Liver (tissue), 9 donors: ENCODE results near the gene PLCXD3. TPM values are rescaled to one million over a fixed set of nuclear protein-coding genes. Genes with fewer than 3 reads are reported as not detected.

ENCODE experiments used
- DNase-seq: peaks from one replicate; pipeline ENCODE4 v3.0.0-alpha.2; 2017; ENCODE audit warnings: low spot score
- H3K27ac ChIP-seq, 2 donors: one replicate each; pipeline ENCODE4 v1.7.0; 2013; ENCODE audit warnings: inconsistent platforms in 2 of 2, low read length in 2 of 2, control low read depth in 1 of 2, low read depth in 1 of 2, mild to moderate bottlenecking in 1 of 2
- H3K27me3 ChIP-seq, 4 donors: one replicate each; pipeline versions ENCODE4 v1.6.1 to v1.7.0; 2013; ENCODE audit warnings: low read length in 3 of 4, inconsistent platforms in 1 of 4, mild to moderate bottlenecking in 1 of 4, moderate library complexity in 1 of 4; ENCODE audit not compliant: control insufficient read depth in 4 of 4, insufficient read depth in 4 of 4
- H3K36me3 ChIP-seq, 4 donors: one replicate each; pipeline versions ENCODE4 v1.6.1 to v1.7.0; 2013; ENCODE audit warnings: low read length in 3 of 4, mild to moderate bottlenecking in 3 of 4, low read depth in 1 of 4, moderate library complexity in 1 of 4; ENCODE audit not compliant: control insufficient read depth in 4 of 4, insufficient read depth in 3 of 4
- H3K4me1 ChIP-seq, 4 donors: one replicate each; pipeline versions ENCODE4 v1.6.1 to v1.7.0; 2013; ENCODE audit warnings: low read length in 3 of 4, mild to moderate bottlenecking in 3 of 4, moderate library complexity in 1 of 4; ENCODE audit not compliant: control insufficient read depth in 4 of 4, insufficient read depth in 4 of 4
- H3K4me3 ChIP-seq, 3 donors: one replicate each; pipeline versions ENCODE4 v1.6.1 to v1.7.0; 2013; ENCODE audit warnings: low read length in 3 of 3, control low read depth in 1 of 3, low read depth in 1 of 3, mild to moderate bottlenecking in 1 of 3
- H3K9ac ChIP-seq, 2 donors: one replicate each; pipeline ENCODE4 v1.7.0; 2013; ENCODE audit warnings: low read length in 2 of 2, mild to moderate bottlenecking in 2 of 2, moderate library complexity in 2 of 2, control low read depth in 1 of 2, low read depth in 1 of 2
- H3K9me3 ChIP-seq, 4 donors: one replicate each; pipeline versions ENCODE4 v1.6.1 to v1.7.0; 2013; ENCODE audit warnings: low read length in 3 of 4; ENCODE audit not compliant: control insufficient read depth in 4 of 4
- EGR1 ChIP-seq, 2 donors: IDR thresholded peaks; 2 replicates each; pipeline ENCODE4 v1.6.1; 2016 to 2018; ENCODE audit warnings: antibody characterized with exemption in 2 of 2, low read depth in 2 of 2
- FOXA1 ChIP-seq: IDR thresholded peaks from 2 replicates; pipeline ENCODE4 v1.6.1; 2016; ENCODE audit warnings: antibody characterized with exemption
- GABPA ChIP-seq, 2 donors: IDR thresholded peaks in 1 of 2; conservative IDR thresholded peaks in 1 of 2; 2 replicates each; pipeline ENCODE4 v1.6.1; 2016; ENCODE audit warnings: antibody characterized with exemption in 2 of 2, mild to moderate bottlenecking in 1 of 2, moderate library complexity in 1 of 2
- HNF4A ChIP-seq, 2 donors: conservative IDR thresholded peaks; 2 replicates each; pipeline ENCODE4 v1.6.1; 2016; ENCODE audit warnings: antibody characterized with exemption in 2 of 2, mild to moderate bottlenecking in 2 of 2
- JUND ChIP-seq, 2 donors: IDR thresholded peaks; 2 replicates each; pipeline ENCODE4 v1.6.1; 2016; ENCODE audit warnings: antibody characterized with exemption in 2 of 2
- NR2F2 ChIP-seq: IDR thresholded peaks from 2 replicates; pipeline ENCODE4 v1.6.1; 2016; ENCODE audit warnings: antibody characterized with exemption
- SP1 ChIP-seq: IDR thresholded peaks from 2 replicates; pipeline ENCODE4 v1.6.1; 2018; ENCODE audit warnings: antibody characterized with exemption, mild to moderate bottlenecking
- TAF1 ChIP-seq: conservative IDR thresholded peaks from 2 replicates; pipeline ENCODE4 v1.6.1; 2016; ENCODE audit warnings: antibody characterized with exemption, mild to moderate bottlenecking
- WGBS: extraction: QIAGEN DNeasy Blood & Tissue Kit; methylation state at CpG from one replicate; pipeline ENCODE4 v1.1.7; 2013; 5-methylcytosine and 5-hydroxymethylcytosine counted together
- polyA plus RNA-seq, 2 donors: library from polyadenylated mRNA; stranded (reverse) in 1 of 2; unstranded in 1 of 2; fragments of 200-250 nt in 1 of 2; fragments of >200 nt in 1 of 2; fragmentation: Nextera tagmentation in 1 of 2; extraction: Ambion mirVana in 1 of 2; gene quantifications; one replicate each; pipeline versions ENCODE4 v1.2.1 to v1.2.3, GENCODE V29; 2013 to 2015
- total RNA-seq, 2 donors: library from RNA; depleted of rRNA; stranded (reverse); fragments of >200 nt; gene quantifications; one replicate each; pipeline ENCODE4 v1.2.3, GENCODE V29; 2014
- TF ChIP-seq, protein P1 (sequence below): IDR thresholded peaks from 2 replicates; pipeline ENCODE4 v1.6.1; 2016; ENCODE audit warnings: antibody characterized with exemption
- TF ChIP-seq, protein P2 (sequence below): IDR thresholded peaks from 2 replicates; pipeline ENCODE4 v1.6.1; 2016; ENCODE audit warnings: antibody characterized with exemption, mild to moderate bottlenecking
- TF ChIP-seq, protein P3 (sequence below): IDR thresholded peaks from 2 replicates; pipeline ENCODE4 v1.6.1; 2016; ENCODE audit warnings: antibody characterized with exemption
- donor health status: healthy.
- donor health status: healthy.
- donor health status: healthy.
- donor health status: healthy.
- donor health status: healthy.

The PLCXD3 gene
- total and polyA plus RNA-seq, 4 donors = 0.05 to 2.4 (median 0.58) TPM

DNA sequence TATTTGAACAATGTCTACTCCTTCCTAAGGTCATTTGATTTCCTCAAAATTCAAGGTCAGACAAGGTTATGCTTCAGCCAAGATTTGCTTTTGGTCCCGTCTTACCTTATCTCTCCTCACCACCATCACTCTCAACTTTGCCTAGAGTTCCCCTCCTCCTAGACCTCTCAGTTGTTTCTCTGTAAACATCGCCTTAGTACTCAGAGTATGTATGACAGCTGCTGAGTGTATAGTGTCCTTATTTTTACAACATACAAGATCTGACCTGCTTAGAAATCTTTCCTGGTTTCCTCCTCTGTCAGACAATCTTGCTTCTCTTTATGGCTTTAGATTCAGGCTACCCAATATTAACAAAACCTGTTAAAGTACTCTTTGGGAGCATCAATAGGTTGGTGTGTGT, 247.1 kb downstream of the PLCXD3 start:
- 76% methylated on average over 2 of the region's 2 CpGs for WGBS
- Histone ChIP-seq H3K4me1 (no peaks in the 10 kb centered on the region), H3K27me3 (no peaks in the 10 kb centered on the region), H3K27ac (peak overlapping the region in 1 of 2 donors; percentile 37), H3K9ac (no peak overlapping the region), H3K4me3 (no peak overlapping the region), H3K9me3 (no peaks in the 10 kb centered on the region), H3K36me3 (no peaks in the 10 kb centered on the region)
- DNase-seq = no peak
- TF ChIP-seq FOXA1 (no peak), GABPA (IDR thresholded peaks at IDR 0.05 in 1 of 2, conservative IDR thresholded peaks at IDR 0.05 in 1 of 2) (no peak), TAF1 (no peak), HNF4A (conservative IDR thresholded peaks at IDR 0.05) (no peak), NR2F2 (no peak), EGR1 (IDR thresholded peaks at IDR 0.05; ENCODE audit: low read depth in 2 of 2) (no peak), SP1 (no peak), JUND (IDR thresholded peaks at IDR 0.05) (no peak)
- TF ChIP-seq, protein P1, sequence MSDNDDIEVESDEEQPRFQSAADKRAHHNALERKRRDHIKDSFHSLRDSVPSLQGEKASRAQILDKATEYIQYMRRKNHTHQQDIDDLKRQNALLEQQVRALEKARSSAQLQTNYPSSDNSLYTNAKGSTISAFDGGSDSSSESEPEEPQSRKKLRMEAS = no peak
- TF ChIP-seq, protein P2, sequence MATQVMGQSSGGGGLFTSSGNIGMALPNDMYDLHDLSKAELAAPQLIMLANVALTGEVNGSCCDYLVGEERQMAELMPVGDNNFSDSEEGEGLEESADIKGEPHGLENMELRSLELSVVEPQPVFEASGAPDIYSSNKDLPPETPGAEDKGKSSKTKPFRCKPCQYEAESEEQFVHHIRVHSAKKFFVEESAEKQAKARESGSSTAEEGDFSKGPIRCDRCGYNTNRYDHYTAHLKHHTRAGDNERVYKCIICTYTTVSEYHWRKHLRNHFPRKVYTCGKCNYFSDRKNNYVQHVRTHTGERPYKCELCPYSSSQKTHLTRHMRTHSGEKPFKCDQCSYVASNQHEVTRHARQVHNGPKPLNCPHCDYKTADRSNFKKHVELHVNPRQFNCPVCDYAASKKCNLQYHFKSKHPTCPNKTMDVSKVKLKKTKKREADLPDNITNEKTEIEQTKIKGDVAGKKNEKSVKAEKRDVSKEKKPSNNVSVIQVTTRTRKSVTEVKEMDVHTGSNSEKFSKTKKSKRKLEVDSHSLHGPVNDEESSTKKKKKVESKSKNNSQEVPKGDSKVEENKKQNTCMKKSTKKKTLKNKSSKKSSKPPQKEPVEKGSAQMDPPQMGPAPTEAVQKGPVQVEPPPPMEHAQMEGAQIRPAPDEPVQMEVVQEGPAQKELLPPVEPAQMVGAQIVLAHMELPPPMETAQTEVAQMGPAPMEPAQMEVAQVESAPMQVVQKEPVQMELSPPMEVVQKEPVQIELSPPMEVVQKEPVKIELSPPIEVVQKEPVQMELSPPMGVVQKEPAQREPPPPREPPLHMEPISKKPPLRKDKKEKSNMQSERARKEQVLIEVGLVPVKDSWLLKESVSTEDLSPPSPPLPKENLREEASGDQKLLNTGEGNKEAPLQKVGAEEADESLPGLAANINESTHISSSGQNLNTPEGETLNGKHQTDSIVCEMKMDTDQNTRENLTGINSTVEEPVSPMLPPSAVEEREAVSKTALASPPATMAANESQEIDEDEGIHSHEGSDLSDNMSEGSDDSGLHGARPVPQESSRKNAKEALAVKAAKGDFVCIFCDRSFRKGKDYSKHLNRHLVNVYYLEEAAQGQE = no peak
- TF ChIP-seq, protein P3, sequence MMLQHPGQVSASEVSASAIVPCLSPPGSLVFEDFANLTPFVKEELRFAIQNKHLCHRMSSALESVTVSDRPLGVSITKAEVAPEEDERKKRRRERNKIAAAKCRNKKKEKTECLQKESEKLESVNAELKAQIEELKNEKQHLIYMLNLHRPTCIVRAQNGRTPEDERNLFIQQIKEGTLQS = no peak
